MM.1S (cell line): ENCODE results near the gene OSGEP.
"Not testable (repeated sequence)": the region's sequence is repeated elsewhere in the genome, so short reads cannot be mapped to it uniquely, and the experiment has no call there.

Source experiments
- EZH2 ChIP-seq: fragments of 300-600 bp; sonication (generic); optimal IDR thresholded peaks from 2 replicates; pipeline ENCODE3; 2017; ENCODE audit warnings: low read depth, mild to moderate bottlenecking, antibody characterized with exemption, low read length, mixed read lengths
- EZH2phosphoT487 ChIP-seq: fragments of 300-600 bp; sonication (generic); IDR thresholded peaks from 2 replicates; pipeline ENCODE4 v1.6.1; 2018; ENCODE audit warnings: antibody characterized with exemption, low read length
- TF ChIP-seq, protein P1 (sequence below): fragments of 300-600 bp; sonication (generic); IDR thresholded peaks from 2 replicates; pipeline ENCODE4 v1.5.1; 2016; ENCODE audit warnings: antibody characterized with exemption, low read length, mixed read lengths

DNA sequence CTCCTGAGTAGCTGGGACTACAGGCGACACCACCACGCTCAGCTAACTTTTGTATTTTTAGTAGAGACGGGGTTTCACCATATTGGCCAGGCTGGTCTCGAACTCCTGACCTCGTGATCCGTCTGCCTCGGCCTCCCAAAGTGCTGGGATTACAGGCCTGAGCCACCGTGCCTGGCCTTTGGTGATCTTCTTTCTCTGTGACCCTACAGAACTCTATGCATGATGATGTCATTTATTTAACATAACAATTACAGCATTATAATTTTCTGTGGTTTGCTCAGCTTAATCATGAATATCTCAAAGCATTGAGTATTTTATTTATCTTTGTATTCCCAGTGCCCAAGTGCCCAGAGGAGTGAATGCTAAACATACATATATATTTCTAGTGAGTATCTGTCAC, 1.8 kb downstream of the OSGEP start:
- TF ChIP-seq, protein P1, sequence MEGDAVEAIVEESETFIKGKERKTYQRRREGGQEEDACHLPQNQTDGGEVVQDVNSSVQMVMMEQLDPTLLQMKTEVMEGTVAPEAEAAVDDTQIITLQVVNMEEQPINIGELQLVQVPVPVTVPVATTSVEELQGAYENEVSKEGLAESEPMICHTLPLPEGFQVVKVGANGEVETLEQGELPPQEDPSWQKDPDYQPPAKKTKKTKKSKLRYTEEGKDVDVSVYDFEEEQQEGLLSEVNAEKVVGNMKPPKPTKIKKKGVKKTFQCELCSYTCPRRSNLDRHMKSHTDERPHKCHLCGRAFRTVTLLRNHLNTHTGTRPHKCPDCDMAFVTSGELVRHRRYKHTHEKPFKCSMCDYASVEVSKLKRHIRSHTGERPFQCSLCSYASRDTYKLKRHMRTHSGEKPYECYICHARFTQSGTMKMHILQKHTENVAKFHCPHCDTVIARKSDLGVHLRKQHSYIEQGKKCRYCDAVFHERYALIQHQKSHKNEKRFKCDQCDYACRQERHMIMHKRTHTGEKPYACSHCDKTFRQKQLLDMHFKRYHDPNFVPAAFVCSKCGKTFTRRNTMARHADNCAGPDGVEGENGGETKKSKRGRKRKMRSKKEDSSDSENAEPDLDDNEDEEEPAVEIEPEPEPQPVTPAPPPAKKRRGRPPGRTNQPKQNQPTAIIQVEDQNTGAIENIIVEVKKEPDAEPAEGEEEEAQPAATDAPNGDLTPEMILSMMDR = not testable (repeated sequence)
- TF ChIP-seq EZH2, EZH2phosphoT487: not testable (repeated sequence)
